Subcutaneous abdominal adipose tissue (tissue), 5 donors: ENCODE measurements around the gene IGSF21.
"Not testable (repeated sequence)": the region's sequence is repeated elsewhere in the genome, so short reads cannot be mapped to it uniquely, and the experiment has no call there.

ENCODE experiments used
- H3K27ac ChIP-seq: one replicate; pipeline ENCODE4 v1.7.0; 2013; ENCODE audit warnings: low read depth, mild to moderate bottlenecking, inconsistent platforms, low read length, moderate library complexity
- H3K27me3 ChIP-seq, 5 donors: one replicate each; pipeline ENCODE4 v1.7.0; 2013; ENCODE audit warnings: low read length in 5 of 5, inconsistent platforms in 1 of 5; ENCODE audit not compliant: control insufficient read depth in 5 of 5, insufficient read depth in 4 of 5
- H3K36me3 ChIP-seq, 5 donors: one replicate each; pipeline ENCODE4 v1.7.0; 2013; ENCODE audit warnings: low read length in 5 of 5; ENCODE audit not compliant: control insufficient read depth in 5 of 5, insufficient read depth in 5 of 5
- H3K4me1 ChIP-seq, 5 donors: one replicate each; pipeline ENCODE4 v1.7.0; 2013; ENCODE audit warnings: low read length in 5 of 5, mild to moderate bottlenecking in 3 of 5, moderate library complexity in 1 of 5; ENCODE audit not compliant: control insufficient read depth in 5 of 5, insufficient read depth in 5 of 5
- H3K4me3 ChIP-seq, 5 donors: one replicate each; pipeline ENCODE4 v1.7.0; 2013; ENCODE audit warnings: low read length in 5 of 5, low read depth in 1 of 5
- H3K9ac ChIP-seq, 5 donors: one replicate each; pipeline ENCODE4 v1.7.0; 2013; ENCODE audit warnings: low read length in 5 of 5, mild to moderate bottlenecking in 4 of 5, moderate library complexity in 3 of 5
- H3K9me3 ChIP-seq, 5 donors: one replicate each; pipeline ENCODE4 v1.7.0; 2013; ENCODE audit warnings: low read length in 5 of 5; ENCODE audit not compliant: control insufficient read depth in 5 of 5
- donor health status: healthy.
- donor health status: healthy.
- donor health status: healthy.
- donor health status: healthy.
- donor health status: healthy.

The IGSF21 gene

GRCh38 chr1:18353992-18354391, 246.4 kb downstream of the IGSF21 start:
- no peaks in the 10 kb centered on the region for H3K9me3 ChIP-seq
- H3K4me3 ChIP-seq = no peak overlapping the region
- peaks cover 8 to 36% (median 31%) of the 10 kb centered on the region in 5 donors for H3K27me3 ChIP-seq
- H3K36me3 ChIP-seq = no peaks in the 10 kb centered on the region
- H3K27ac ChIP-seq = no peak overlapping the region
- H3K4me1 ChIP-seq = no peaks in the 10 kb centered on the region
- no peak overlapping the region for H3K9ac ChIP-seq

DNA sequence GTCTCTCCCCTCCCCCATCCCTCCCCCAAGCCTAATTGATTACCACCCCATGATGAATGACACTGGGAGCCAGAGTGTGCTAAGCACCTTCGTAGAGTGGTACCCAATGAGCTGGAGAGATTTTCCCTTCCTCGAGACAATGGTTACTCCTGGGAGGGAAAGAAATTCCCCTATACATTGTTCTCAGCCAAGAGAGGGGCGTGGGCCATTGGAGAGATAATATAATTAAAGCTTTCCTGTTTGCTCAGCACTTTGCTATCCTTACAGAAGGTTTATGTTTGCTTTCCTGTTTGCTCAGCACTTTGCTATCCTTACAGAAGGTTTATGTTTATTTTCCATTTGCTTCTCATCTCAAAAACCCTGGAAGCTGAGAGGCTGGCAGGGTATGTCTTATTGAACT, 247.0 kb downstream of the IGSF21 start:
- H3K36me3 ChIP-seq = no peaks in the 10 kb centered on the region
- H3K27me3 ChIP-seq = peaks cover 4 to 35% (median 27%) of the 10 kb centered on the region in 5 donors
- no peak overlapping the region for H3K4me3 ChIP-seq
- H3K9ac ChIP-seq = no peak overlapping the region
- peaks cover 0 to 1% (median 0%) of the 10 kb centered on the region in 5 donors for H3K9me3 ChIP-seq
- H3K4me1 ChIP-seq = no peaks in the 10 kb centered on the region
- H3K27ac ChIP-seq = no peak overlapping the region

DNA sequence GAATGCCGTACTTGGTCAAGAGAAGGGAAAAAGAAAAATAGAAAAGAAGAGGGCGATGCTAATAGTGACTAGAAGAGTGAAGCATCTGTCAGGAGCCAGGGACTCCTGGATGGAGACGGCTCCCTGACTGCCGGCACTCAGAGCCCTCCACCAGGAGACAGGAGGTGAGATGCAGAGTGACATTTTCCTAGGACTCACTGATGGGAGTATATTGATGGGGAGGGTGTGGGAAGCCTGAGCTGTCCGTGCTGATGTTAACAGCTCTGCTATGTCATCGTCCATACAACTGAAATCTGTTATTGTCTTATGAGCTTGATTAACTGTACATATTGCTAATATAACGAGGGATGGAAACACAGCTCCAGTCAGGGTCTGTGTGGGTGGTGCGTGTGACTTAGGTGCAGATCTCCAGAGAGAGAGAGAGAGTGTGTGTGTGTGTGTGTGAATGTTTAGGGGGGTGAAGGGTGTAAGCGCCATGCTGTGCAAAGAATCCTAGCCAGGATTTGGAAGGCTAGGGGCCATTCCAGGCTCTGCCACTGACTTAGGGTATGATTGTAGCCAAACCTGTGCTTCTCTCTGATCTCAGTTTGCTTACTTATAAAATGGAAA, 250.1 kb downstream of the IGSF21 start:
- Histone ChIP-seq H3K27ac (no peak overlapping the region), H3K9me3 (peaks cover 0 to 2% (median 0%) of the 10 kb centered on the region in 5 donors), H3K4me1 (peaks cover 0 to 8% (median 6%) of the 10 kb centered on the region in 5 donors), H3K9ac (no peak overlapping the region), H3K27me3 (peaks cover 4 to 32% (median 27%) of the 10 kb centered on the region in 5 donors), H3K4me3 (no peak overlapping the region), H3K36me3 (no peaks in the 10 kb centered on the region)

DNA sequence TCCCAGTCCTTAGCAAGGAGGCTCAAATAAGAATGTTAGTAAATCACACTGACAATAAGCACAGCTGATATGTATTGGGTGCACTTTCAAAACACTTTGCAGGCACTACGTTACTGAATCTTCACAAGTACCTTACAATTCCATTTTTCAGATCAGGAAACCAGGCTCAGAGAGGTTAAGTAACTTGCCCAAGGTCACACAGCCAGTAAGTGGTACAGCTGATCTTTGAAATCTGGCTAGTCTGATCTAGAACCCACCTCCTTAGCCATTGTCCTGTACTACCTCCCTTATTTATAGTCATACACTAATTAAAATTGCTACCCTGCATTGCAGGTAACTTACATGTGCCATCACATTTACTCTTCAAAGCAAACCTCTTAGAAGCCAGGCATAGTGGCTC, 251.0 kb downstream of the IGSF21 start:
- peaks cover 0 to 8% (median 6%) of the 10 kb centered on the region in 5 donors for H3K4me1 ChIP-seq
- H3K27me3 ChIP-seq = peaks cover 9 to 34% (median 28%) of the 10 kb centered on the region in 5 donors
- H3K36me3 ChIP-seq = no peaks in the 10 kb centered on the region
- H3K4me3 ChIP-seq = no peak overlapping the region
- H3K9ac ChIP-seq = no peak overlapping the region
- H3K27ac ChIP-seq = no peak overlapping the region
- H3K9me3 ChIP-seq = peaks cover 0 to 2% (median 0%) of the 10 kb centered on the region in 5 donors

- no peak overlapping the region for H3K9ac ChIP-seq
- H3K27me3 ChIP-seq = peaks cover 9 to 28% (median 23%) of the 10 kb centered on the region in 5 donors
- H3K9me3 ChIP-seq = peaks cover 0 to 2% (median 0%) of the 10 kb centered on the region in 5 donors
- peaks cover 0 to 8% (median 6%) of the 10 kb centered on the region in 5 donors for H3K4me1 ChIP-seq
- no peaks in the 10 kb centered on the region for H3K36me3 ChIP-seq
- no peak overlapping the region for H3K4me3 ChIP-seq
- H3K27ac ChIP-seq = no peak overlapping the region
Observed at GRCh38 chr1:18360251-18360650, 252.7 kb downstream of the IGSF21 start.

- Histone ChIP-seq H3K27ac (no peak overlapping the region), H3K4me1 (peaks cover 0 to 8% (median 6%) of the 10 kb centered on the region in 5 donors), H3K9me3 (peaks cover 0 to 5% (median 4%) of the 10 kb centered on the region in 5 donors), H3K4me3 (no peak overlapping the region), H3K36me3 (no peaks in the 10 kb centered on the region), H3K9ac (no peak overlapping the region), H3K27me3 (peaks cover 13 to 30% (median 20%) of the 10 kb centered on the region in 5 donors)
Observed at GRCh38 chr1:18362150-18362549, 254.6 kb downstream of the IGSF21 start.

DNA sequence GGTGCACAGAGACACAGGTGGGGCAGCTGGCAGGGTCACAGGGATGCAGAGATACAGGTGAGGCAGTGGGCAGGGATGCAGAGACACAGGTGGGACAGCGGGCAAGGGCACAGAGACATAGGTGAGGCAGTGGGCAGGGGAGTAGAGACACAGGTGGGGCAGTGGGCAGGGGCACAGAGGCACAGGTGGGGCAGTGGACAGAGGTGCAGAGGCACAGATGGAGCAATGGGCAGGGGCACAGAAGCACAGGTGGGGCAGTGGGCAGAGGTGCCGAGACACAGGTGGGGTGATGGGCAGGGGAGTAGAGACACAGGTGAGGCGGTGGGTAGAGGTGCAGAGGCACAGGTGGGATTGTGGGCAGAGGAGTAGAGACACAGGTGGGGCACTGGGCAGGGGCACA, 255.8 kb downstream of the IGSF21 start:
- H3K4me1 ChIP-seq = peaks cover 0 to 8% (median 6%) of the 10 kb centered on the region in 5 donors
- no peaks in the 10 kb centered on the region for H3K36me3 ChIP-seq
- H3K27ac ChIP-seq = no peak overlapping the region
- H3K4me3 ChIP-seq = no peak overlapping the region
- H3K27me3 ChIP-seq = peaks cover 13 to 30% (median 16%) of the 10 kb centered on the region in 5 donors
- peaks cover 0 to 5% (median 4%) of the 10 kb centered on the region in 5 donors for H3K9me3 ChIP-seq
- no peak overlapping the region for H3K9ac ChIP-seq

DNA sequence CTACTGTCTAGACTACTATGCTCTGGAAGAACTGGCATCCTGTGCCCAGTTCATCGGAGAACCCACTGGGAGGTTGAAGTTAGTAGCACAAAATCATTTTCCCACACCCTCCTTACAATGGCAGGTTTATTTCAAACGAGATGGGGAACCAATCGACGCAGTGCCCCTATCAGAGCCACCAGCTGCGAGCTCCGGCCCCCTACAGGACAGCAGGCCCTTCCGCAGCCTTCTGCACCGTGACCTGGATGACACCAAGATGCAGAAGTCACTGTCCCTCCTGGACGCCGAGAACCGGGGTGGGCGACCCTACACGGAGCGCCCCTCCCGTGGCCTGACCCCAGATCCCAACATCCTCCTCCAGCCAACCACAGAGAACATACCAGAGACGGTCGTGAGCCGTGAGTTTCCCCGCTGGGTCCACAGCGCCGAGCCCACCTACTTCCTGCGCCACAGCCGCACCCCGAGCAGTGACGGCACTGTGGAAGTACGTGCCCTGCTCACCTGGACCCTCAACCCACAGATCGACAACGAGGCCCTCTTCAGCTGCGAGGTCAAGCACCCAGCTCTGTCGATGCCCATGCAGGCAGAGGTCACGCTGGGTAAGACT, 257.6 kb downstream of the IGSF21 start:
- H3K9me3 ChIP-seq = peaks cover 0 to 5% (median 2%) of the 10 kb centered on the region in 5 donors
- peaks cover 10 to 20% (median 13%) of the 10 kb centered on the region in 5 donors for H3K27me3 ChIP-seq
- H3K9ac ChIP-seq = no peak overlapping the region
- H3K4me3 ChIP-seq = no peak overlapping the region
- no peak overlapping the region for H3K27ac ChIP-seq
- peaks cover 0 to 8% (median 6%) of the 10 kb centered on the region in 5 donors for H3K4me1 ChIP-seq
- no peaks in the 10 kb centered on the region for H3K36me3 ChIP-seq

DNA sequence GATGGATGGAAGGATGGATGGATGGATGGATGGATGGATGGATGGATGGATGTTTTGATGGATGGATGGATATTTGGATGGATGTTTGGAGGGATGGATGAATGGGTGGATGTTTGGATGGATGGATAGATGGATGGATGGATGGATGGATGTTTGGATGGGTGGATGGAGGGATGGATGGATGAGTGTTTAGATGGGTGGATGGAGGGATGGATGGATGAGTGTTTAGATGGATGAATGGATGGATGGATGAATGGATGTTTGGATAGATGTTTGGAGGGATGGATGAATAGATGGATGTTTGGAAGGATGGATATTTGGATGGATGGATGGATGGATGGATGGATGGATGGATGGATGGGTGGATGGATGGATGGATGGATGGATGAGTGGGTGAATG, 264.9 kb downstream of the IGSF21 start:
- H3K36me3 ChIP-seq, H3K4me1 ChIP-seq, H3K27ac ChIP-seq, H3K9me3 ChIP-seq, H3K9ac ChIP-seq, H3K4me3 ChIP-seq: not testable (repeated sequence)
- peaks cover 0 to 12% (median 6%) of the 10 kb centered on the region in 5 donors for H3K27me3 ChIP-seq

- no peaks in the 10 kb centered on the region for H3K36me3 ChIP-seq
- H3K4me3 ChIP-seq = no peak overlapping the region
- H3K9me3 ChIP-seq = no peaks in the 10 kb centered on the region
- H3K4me1 ChIP-seq = peaks cover 0 to 4% (median 0%) of the 10 kb centered on the region in 5 donors
- H3K9ac ChIP-seq = no peak overlapping the region
- peaks cover 0 to 12% (median 6%) of the 10 kb centered on the region in 5 donors for H3K27me3 ChIP-seq
- H3K27ac ChIP-seq = no peak overlapping the region
Observed at GRCh38 chr1:18373151-18373550, 265.6 kb downstream of the IGSF21 start.
